ENCODE results near the gene IRF2BPL. TPM values are rescaled to one million over a fixed set of nuclear protein-coding genes. Genes with fewer than 3 reads are reported as not detected.

IRF2BPL gene
- total and polyA plus RNA-seq, 2 donors from 2014 or later: 15.7 to 97.1 TPM

DNA sequence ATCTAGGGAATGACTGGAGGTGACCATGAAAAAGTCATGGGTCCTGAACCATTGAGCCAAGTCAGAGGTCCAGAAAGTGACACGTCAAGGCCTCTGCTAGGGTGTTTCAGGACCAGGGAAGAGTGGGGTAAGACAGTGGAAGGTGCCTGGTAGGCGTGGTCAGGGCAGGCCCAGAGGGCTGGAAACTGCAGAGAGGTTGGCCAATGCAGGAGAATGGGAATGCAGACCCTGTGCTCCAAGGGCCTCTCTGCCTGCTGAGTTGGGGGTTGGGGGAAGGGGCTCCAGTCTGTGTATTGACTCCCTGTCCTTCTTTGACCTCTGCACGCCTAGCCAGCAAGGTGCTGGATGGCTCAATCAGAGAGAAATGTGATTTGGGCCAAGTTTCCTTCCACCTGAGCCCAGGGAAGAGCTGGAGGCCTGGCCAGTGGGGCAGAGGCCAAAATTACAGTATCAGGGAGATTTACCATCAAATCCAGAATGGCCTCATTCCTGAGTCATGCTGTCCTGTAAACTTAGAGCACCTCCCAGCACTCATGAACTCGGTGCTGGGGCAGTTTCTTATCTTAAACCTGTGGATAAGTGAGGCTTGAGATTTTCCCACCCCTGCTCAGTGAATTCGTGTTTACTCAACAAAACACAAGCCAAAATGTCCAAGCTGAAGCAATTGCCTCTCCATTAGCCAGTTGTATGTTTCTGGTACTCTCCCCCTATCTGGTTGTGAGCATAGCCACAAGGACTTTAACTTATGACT is 24.4 kb downstream of the IRF2BPL start:
- H3K9me3 ChIP-seq (ENCODE audit: control insufficient read depth in 2 of 3, insufficient read depth in 1 of 3, low read length in 3 of 3): no peaks in the 10 kb centered on the region
- H3K27me3 ChIP-seq (ENCODE audit: control insufficient read depth, insufficient read depth, low read length): no peaks in the 10 kb centered on the region
- no peak for DNase-seq
- H3K9ac ChIP-seq (ENCODE audit: low read length in 3 of 3): no peak overlapping the region
- TF ChIP-seq, protein P1, sequence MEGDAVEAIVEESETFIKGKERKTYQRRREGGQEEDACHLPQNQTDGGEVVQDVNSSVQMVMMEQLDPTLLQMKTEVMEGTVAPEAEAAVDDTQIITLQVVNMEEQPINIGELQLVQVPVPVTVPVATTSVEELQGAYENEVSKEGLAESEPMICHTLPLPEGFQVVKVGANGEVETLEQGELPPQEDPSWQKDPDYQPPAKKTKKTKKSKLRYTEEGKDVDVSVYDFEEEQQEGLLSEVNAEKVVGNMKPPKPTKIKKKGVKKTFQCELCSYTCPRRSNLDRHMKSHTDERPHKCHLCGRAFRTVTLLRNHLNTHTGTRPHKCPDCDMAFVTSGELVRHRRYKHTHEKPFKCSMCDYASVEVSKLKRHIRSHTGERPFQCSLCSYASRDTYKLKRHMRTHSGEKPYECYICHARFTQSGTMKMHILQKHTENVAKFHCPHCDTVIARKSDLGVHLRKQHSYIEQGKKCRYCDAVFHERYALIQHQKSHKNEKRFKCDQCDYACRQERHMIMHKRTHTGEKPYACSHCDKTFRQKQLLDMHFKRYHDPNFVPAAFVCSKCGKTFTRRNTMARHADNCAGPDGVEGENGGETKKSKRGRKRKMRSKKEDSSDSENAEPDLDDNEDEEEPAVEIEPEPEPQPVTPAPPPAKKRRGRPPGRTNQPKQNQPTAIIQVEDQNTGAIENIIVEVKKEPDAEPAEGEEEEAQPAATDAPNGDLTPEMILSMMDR (IDR thresholded peaks at IDR 0.05; ENCODE audit: borderline replicate concordance, extremely low read depth, insufficient read depth): no peak
- peak overlapping the region in 1 of 2 donors; percentile 20 for H3K27ac ChIP-seq (ENCODE audit: low read depth in 2 of 2, low read length in 2 of 2)
- no peak for FAIRE-seq
- H3K4me1 ChIP-seq (ENCODE audit: control insufficient read depth in 2 of 3, insufficient read depth in 2 of 3, low read depth in 1 of 3, low read length in 3 of 3): peaks cover 11 to 51% (median 42%) of the 10 kb centered on the region in 3 donors
- no peaks in the 10 kb centered on the region for H3K36me3 ChIP-seq (ENCODE audit: control insufficient read depth in 2 of 3, insufficient read depth in 3 of 3, low read length in 3 of 3)
- intact Hi-C loops (cut with DNase I): no loop called here
- no peak overlapping the region for H3K4me3 ChIP-seq (ENCODE audit: low read length in 3 of 3)

DNA sequence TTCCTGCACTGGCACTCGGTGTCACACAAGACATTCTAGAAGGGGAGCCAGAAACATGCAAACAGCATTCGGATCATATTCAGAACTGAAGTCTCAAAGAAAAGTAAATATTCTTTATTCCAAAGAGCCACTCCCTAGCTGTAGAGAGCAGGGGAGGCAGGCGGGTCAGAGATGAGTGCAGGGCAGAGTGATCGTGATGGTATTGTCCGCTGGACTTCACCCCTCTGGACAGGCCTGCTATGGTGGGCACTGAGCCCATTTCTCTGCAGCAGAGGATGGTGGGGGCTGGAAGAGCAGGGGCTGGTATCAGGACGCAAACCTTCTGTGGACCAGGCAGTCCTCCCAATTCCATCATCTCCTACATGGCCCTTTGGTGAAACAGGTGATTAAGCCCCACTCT is 25.6 kb downstream of the IRF2BPL start:
- Histone ChIP-seq H3K4me3 (ENCODE audit: low read length in 3 of 3) (no peak overlapping the region), H3K36me3 (ENCODE audit: control insufficient read depth in 2 of 3, insufficient read depth in 3 of 3, low read length in 3 of 3) (no peaks in the 10 kb centered on the region), H3K27ac (ENCODE audit: low read depth in 2 of 2, low read length in 2 of 2) (no peak overlapping the region), H3K9me3 (ENCODE audit: control insufficient read depth in 2 of 3, insufficient read depth in 1 of 3, low read length in 3 of 3) (no peaks in the 10 kb centered on the region), H3K27me3 (ENCODE audit: control insufficient read depth, insufficient read depth, low read length) (no peaks in the 10 kb centered on the region), H3K4me1 (ENCODE audit: control insufficient read depth in 2 of 3, insufficient read depth in 2 of 3, low read depth in 1 of 3, low read length in 3 of 3) (peaks cover 11 to 41% (median 29%) of the 10 kb centered on the region in 3 donors), H3K9ac (ENCODE audit: low read length in 3 of 3) (no peak overlapping the region)
- TF ChIP-seq, protein P1 (IDR thresholded peaks at IDR 0.05; ENCODE audit: borderline replicate concordance, extremely low read depth, insufficient read depth): no peak
- DNase-seq (no peak), FAIRE-seq (no peak)
- intact Hi-C loops (cut with DNase I): no loop called here

DNA sequence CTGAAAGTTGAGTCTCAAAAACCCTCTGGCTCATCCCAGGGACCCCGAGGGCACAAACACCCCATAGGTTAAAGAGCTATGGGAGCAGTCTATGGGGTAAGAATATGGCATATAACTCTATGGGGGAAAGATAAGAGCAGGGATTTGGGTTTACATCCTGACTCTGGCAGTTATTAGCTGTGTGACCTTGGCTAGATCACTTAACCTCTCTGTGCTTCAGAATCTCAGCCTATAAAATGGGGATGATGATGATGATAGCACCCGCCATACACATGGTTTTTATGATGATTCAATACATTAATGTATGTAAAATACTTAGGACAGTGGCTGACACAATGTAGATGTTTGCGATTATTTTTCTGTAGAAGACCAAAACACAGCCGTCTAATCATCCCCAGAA is 26.2 kb downstream of the IRF2BPL start:
- TF ChIP-seq, protein P1 (IDR thresholded peaks at IDR 0.05; ENCODE audit: borderline replicate concordance, extremely low read depth, insufficient read depth): no peak
- no peak overlapping the region for H3K9ac ChIP-seq (ENCODE audit: low read length in 3 of 3)
- DNase-seq (no peak), FAIRE-seq (no peak)
- H3K36me3 ChIP-seq (ENCODE audit: control insufficient read depth in 2 of 3, insufficient read depth in 3 of 3, low read length in 3 of 3): no peaks in the 10 kb centered on the region
- H3K27ac ChIP-seq (ENCODE audit: low read depth in 2 of 2, low read length in 2 of 2): no peak overlapping the region
- peaks cover 11 to 40% (median 27%) of the 10 kb centered on the region in 3 donors for H3K4me1 ChIP-seq (ENCODE audit: control insufficient read depth in 2 of 3, insufficient read depth in 2 of 3, low read depth in 1 of 3, low read length in 3 of 3)
- no peaks in the 10 kb centered on the region for H3K27me3 ChIP-seq (ENCODE audit: control insufficient read depth, insufficient read depth, low read length)
- H3K4me3 ChIP-seq (ENCODE audit: low read length in 3 of 3): no peak overlapping the region
- intact Hi-C loops (cut with DNase I): no loop called here
- no peaks in the 10 kb centered on the region for H3K9me3 ChIP-seq (ENCODE audit: control insufficient read depth in 2 of 3, insufficient read depth in 1 of 3, low read length in 3 of 3)

All from kidney (tissue), 14 donors.